K562 (cell line): ENCODE data around the gene CENPP. TPM values are rescaled to one million over a fixed set of nuclear protein-coding genes. Genes with fewer than 3 reads are reported as not detected.

Source experiments
- ATAC-seq: fragments of 200-7000 bp; cut with Tn5 transposase; 3 replicates; pipeline ENCODE4 v1.9.1; 2020; ENCODE audit warnings: moderate library complexity
- BruUV-seq: library from RNA; stranded (reverse); fragments of 400-500 nt; replicated peaks from 2 replicates; lab custom pipeline; 2021; lab: Mats Ljungman, UMichigan
- CTCF ChIA-PET: fragments of 300-600 bp; formaldehyde crosslinking; extraction: SDS; loops from one replicate; lab custom pipeline; 2021; ENCODE audit warnings: low intra/inter-chr PET ratio; lab: Yijun Ruan, JAX
- POLR2A ChIA-PET: fragments of 300-600, 350-650 bp; sonication (Branson Sonifier 250); formaldehyde crosslinking; extraction: SDS; loops from one replicate; lab custom pipeline; 2021; ENCODE audit warnings: antibody characterized with exemption, inconsistent platforms; lab: Yijun Ruan, JAX
- DNase-seq, 4 experiments: peaks; one replicate each; pipeline versions ENCODE4 v3.0.0 to v3.0.0-alpha.2; 2011 to 2018; ENCODE audit warnings: low spot score in 3 of 4, mixed read lengths in 3 of 4; ENCODE audit errors: extremely low read depth in 1 of 4
- FAIRE-seq: peaks from 2 replicates; lab custom pipeline; 2011; peaks lifted over from hg19 to GRCh38; lab: Jason Lieb, UNC
- H2AFZ ChIP-seq: 2 replicates; pipeline ENCODE4 v1.6.0; 2011; ENCODE audit warnings: low read depth, low read length, control low read depth, inconsistent platforms
- H3K27ac ChIP-seq: fragments of 200-600 bp; 3 replicates; pipeline ENCODE4 v1.8.0; 2011; ENCODE audit warnings: low read depth, mild to moderate bottlenecking, control low read depth, inconsistent platforms, low read length, moderate library complexity, mixed read lengths; ENCODE audit errors: extremely low read depth
- H3K27me3 ChIP-seq, 2 experiments: fragments of 300-600 bp in 1 of 2; 2 replicates in 1 of 2; 3 replicates in 1 of 2; pipeline versions ENCODE4 v1.6.0 to v1.8.0; 2011; ENCODE audit warnings: inconsistent platforms in 2 of 2, low read length in 2 of 2, mild to moderate bottlenecking in 1 of 2, mixed read lengths in 1 of 2, moderate library complexity in 1 of 2; ENCODE audit not compliant: control insufficient read depth in 2 of 2, insufficient read depth in 2 of 2
- H3K36me3 ChIP-seq: fragments of 300-600 bp; 3 replicates; pipeline ENCODE4 v1.8.0; 2011; ENCODE audit warnings: mild to moderate bottlenecking, low read length, inconsistent platforms; ENCODE audit not compliant: control insufficient read depth, insufficient read depth
- H3K4me1 ChIP-seq, 2 experiments: fragments of 200-600 bp in 1 of 2; replicated peaks in 1 of 2; 2 replicates in 1 of 2; 3 replicates in 1 of 2; pipeline versions ENCODE4 v1.5.1 to v1.8.0; 2011; ENCODE audit warnings: inconsistent platforms in 2 of 2, low read length in 2 of 2, mild to moderate bottlenecking in 1 of 2, mixed read lengths in 1 of 2, moderate library complexity in 1 of 2; ENCODE audit not compliant: control insufficient read depth in 2 of 2, insufficient read depth in 2 of 2
- H3K4me2 ChIP-seq: 2 replicates; pipeline ENCODE4 v1.6.1; 2011; ENCODE audit warnings: low read length, control low read depth, inconsistent platforms, mixed read lengths; ENCODE audit not compliant: insufficient read depth
- H3K4me3 ChIP-seq: fragments of 200-600 bp; sonication (generic), shearing (Covaris generic); 2 replicates; pipeline ENCODE4 v1.5.1; 2016; ENCODE audit warnings: control low read depth, inconsistent platforms
- H3K79me2 ChIP-seq: fragments of 200-600 bp; 3 replicates; pipeline ENCODE4 v1.8.0; 2011; ENCODE audit warnings: low read length, inconsistent platforms; ENCODE audit not compliant: control insufficient read depth, insufficient read depth
- H3K9ac ChIP-seq, 2 experiments: 2 replicates each; pipeline versions ENCODE4 v1.6.0 to v1.6.1; 2011; ENCODE audit warnings: low read depth in 2 of 2, low read length in 2 of 2, control low read depth in 1 of 2, inconsistent platforms in 1 of 2, mild to moderate bottlenecking in 1 of 2, mixed read lengths in 1 of 2; ENCODE audit not compliant: insufficient read depth in 1 of 2
- H3K9me1 ChIP-seq: one replicate; pipeline ENCODE4 v1.6.0; 2011; ENCODE audit warnings: inconsistent platforms, mild to moderate bottlenecking, low read length, moderate library complexity; ENCODE audit not compliant: control insufficient read depth, insufficient read depth
- H3K9me3 ChIP-seq: replicated peaks from 2 replicates; pipeline ENCODE4 v1.5.1; 2011; ENCODE audit warnings: low read depth, low read length, inconsistent platforms; ENCODE audit not compliant: control insufficient read depth, insufficient read depth
- H4K20me1 ChIP-seq: replicated peaks from 2 replicates; pipeline ENCODE4 v1.6.1; 2011; ENCODE audit warnings: low read length, inconsistent platforms, mixed read lengths; ENCODE audit not compliant: control insufficient read depth, insufficient read depth
- CHD1 ChIP-seq: fragments of 200-600 bp; sonication (generic); IDR thresholded peaks from one replicate; pipeline ENCODE4 v1.6.1; 2012; ENCODE audit warnings: mild to moderate bottlenecking, moderate library complexity, low read length, inconsistent platforms
- FUS ChIP-seq: fragments of 200-400 bp; formaldehyde crosslinking; optimal IDR thresholded peaks from 2 replicates; pipeline ENCODE3; 2017; ENCODE audit warnings: low read depth, low read length
- KHSRP ChIP-seq: fragments of 450-650 bp; IDR thresholded peaks from 2 replicates; pipeline ENCODE4 v1.6.1; 2017
- NONO ChIP-seq, 2 experiments: fragments of 200-400 bp in 1 of 2; fragments of 450-650 bp in 1 of 2; formaldehyde crosslinking in 1 of 2; IDR thresholded peaks; 2 replicates each; pipeline ENCODE4 v1.6.1; 2017; ENCODE audit warnings: low read depth in 2 of 2, mild to moderate bottlenecking in 2 of 2, moderate library complexity in 2 of 2, low read length in 1 of 2
- RBM17 ChIP-seq: fragments of 200-400 bp; formaldehyde crosslinking; IDR thresholded peaks from 2 replicates; pipeline ENCODE4 v1.6.1; 2017; ENCODE audit warnings: low read depth, mild to moderate bottlenecking, low read length, borderline replicate concordance
- RFX5 ChIP-seq: IDR thresholded peaks from 2 replicates; pipeline ENCODE4 v1.6.1; 2011; ENCODE audit warnings: low read depth, mild to moderate bottlenecking, improper control_type of control experiment, low read length
- ZFP30 ChIP-seq: fragments of 250-450 bp; sonication (Bioruptor Pico); IDR thresholded peaks from 2 replicates; pipeline ENCODE4 v1.8.0; 2022; ENCODE audit warnings: moderate library complexity, mild to moderate bottlenecking, inconsistent platforms, borderline replicate concordance
- ZNF644 ChIP-seq: fragments of 200-800 bp; sonication (Bioruptor generic); IDR thresholded peaks from 2 replicates; pipeline ENCODE4 v1.6.1; 2016; ENCODE audit warnings: low read depth, missing genetic modification characterization, missing compliant biosample characterization
- ZNF75A ChIP-seq: fragments of 450-650 bp; formaldehyde crosslinking; IDR thresholded peaks from 2 replicates; pipeline ENCODE4 v1.4.0; 2020; ENCODE audit warnings: mild to moderate bottlenecking
- WGBS: fragments of 100-300 bp; shearing (Covaris generic); methylation state at CpG from one replicate; pipeline ENCODE4 v1.1.6; 2016; ENCODE audit warnings: low coverage, mixed read lengths; ENCODE audit not compliant: insufficient coverage; ENCODE audit errors: missing lambda C conversion rate; 5-methylcytosine and 5-hydroxymethylcytosine counted together
- in situ Hi-C: fragments of 300-500 bp; cut with MboI; formaldehyde crosslinking; loops from 4 replicates; pipeline ENCODE4 v1.15.0; 2018; ENCODE audit warnings: inconsistent platforms, mixed read lengths
- intact Hi-C: fragments of 100-400 bp; cut with micrococcal nuclease; formaldehyde crosslinking; loops from 2 replicates; pipeline ENCODE4 v1.14.2; 2022
- polyA plus RNA-seq, 8 experiments: library from polyadenylated mRNA; depleted of rRNA in 4 of 8; stranded (reverse) in 5 of 8; unstranded in 3 of 8; fragments of >200 nt; fragmentation: Nextera tagmentation in 2 of 8; fragmentation: Illumina TruSeq in 1 of 8; extraction: Ambion mirVana in 2 of 8; extraction: Trizol in 1 of 8; gene quantifications; 2 replicates each; pipeline versions ENCODE4 v1.2.1 to v1.2.3, GENCODE V29; 2011 to 2014; ENCODE audit warnings: inconsistent platforms in 1 of 8, missing spikeins in 1 of 8
- total RNA-seq, 7 experiments: library from RNA; depleted of rRNA in 6 of 7; stranded (reverse); fragments of >200 nt in 6 of 7; fragmentation: Illumina TruSeq in 2 of 7; extraction: Trizol in 2 of 7; gene quantifications; 2 replicates each; pipeline versions ENCODE4 v1.2.1 to v1.2.3, GENCODE V29; 2011 to 2021; ENCODE audit warnings: low replicate concordance in 1 of 7
- TF ChIP-seq, protein P1 (sequence below): fragments of 450-650 bp; IDR thresholded peaks from 2 replicates; pipeline ENCODE4 v1.7.1; 2018; ENCODE audit warnings: mild to moderate bottlenecking, low read depth; ENCODE audit not compliant: partially characterized antibody
- TF ChIP-seq, protein P2 (sequence below): fragments of 450-650 bp; formaldehyde crosslinking; IDR thresholded peaks from 2 replicates; pipeline ENCODE4 v1.4.0; 2020; ENCODE audit warnings: mild to moderate bottlenecking
- TF ChIP-seq, protein P3 (sequence below): fragments of 250-450 bp; sonication (Bioruptor Pico); IDR thresholded peaks from 2 replicates; pipeline ENCODE4 v1.5.0; 2021; ENCODE audit warnings: mild to moderate bottlenecking, moderate library complexity

CENPP gene
- total and polyA plus RNA-seq, 9 of the 15 experiments (the other 6 are each of a cell fraction or from before 2014, with no cell fraction given) = 8.0 to 28.5 (median 17.9) TPM

DNA sequence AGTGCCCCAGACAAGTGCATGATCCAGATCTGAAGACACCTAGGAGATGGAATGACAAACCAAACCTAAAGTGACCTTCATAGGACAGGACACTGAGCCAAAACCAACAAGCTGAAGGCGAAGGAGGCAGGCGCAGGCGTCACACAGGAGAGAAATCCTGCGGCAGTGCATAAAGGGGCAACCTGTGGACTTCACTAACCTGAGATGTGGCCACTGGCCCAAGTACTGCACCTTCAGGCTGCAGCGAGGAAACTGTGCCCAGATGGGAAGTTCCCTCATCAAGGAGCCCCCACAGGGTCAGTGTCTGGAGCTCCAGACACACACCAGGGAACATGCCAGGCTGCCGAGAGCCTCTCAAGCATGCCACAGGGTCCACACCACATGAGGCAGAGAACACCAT, 340.5 kb downstream of the CENPP start (continued):
- TF ChIP-seq, protein P1, sequence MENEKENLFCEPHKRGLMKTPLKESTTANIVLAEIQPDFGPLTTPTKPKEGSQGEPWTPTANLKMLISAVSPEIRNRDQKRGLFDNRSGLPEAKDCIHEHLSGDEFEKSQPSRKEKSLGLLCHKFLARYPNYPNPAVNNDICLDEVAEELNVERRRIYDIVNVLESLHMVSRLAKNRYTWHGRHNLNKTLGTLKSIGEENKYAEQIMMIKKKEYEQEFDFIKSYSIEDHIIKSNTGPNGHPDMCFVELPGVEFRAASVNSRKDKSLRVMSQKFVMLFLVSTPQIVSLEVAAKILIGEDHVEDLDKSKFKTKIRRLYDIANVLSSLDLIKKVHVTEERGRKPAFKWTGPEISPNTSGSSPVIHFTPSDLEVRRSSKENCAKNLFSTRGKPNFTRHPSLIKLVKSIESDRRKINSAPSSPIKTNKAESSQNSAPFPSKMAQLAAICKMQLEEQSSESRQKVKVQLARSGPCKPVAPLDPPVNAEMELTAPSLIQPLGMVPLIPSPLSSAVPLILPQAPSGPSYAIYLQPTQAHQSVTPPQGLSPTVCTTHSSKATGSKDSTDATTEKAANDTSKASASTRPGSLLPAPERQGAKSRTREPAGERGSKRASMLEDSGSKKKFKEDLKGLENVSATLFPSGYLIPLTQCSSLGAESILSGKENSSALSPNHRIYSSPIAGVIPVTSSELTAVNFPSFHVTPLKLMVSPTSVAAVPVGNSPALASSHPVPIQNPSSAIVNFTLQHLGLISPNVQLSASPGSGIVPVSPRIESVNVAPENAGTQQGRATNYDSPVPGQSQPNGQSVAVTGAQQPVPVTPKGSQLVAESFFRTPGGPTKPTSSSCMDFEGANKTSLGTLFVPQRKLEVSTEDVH = no peak
- TF ChIP-seq KHSRP = no peak

DNA sequence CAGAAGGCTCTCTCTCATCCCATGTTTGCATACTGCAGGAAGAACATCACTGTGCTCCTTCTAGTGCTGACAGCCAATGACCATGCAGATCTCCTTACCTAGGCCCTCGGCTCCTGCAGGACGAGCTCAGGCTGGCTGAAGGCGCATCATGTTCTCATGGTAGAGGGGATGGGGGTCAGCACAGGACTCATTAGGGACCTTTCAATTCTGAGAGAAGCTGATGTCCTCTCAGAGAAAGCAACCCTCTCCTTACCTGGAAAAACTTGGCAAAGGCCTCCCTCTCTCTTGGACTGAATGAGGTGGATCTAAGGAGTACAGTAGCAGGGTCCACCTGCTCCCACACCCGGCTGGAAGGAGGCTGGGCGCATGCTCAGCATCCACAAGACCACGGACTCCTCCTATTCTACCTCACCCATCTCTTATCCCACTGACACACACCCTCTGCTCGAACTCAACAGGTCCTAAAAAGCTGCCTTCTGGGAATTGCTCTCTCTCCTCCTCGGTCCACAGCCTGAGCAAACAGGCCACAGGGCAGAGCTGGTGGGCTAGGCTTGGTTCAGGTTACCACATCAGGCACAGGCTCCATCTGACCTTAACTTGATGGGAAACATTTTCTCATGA, 341.3 kb downstream of the CENPP start:
- in situ Hi-C loops = no loop called here
- Histone ChIP-seq H3K4me3 (no peak overlapping the region), H3K9me1 (peaks cover 3% of the 10 kb centered on the region), H3K9me3 (no peaks in the 10 kb centered on the region), H3K9ac (peak overlapping the region in 1 of 2 experiments; percentile 31; a peak in 1 of 4 replicates), H3K4me2 (no peak overlapping the region), H3K79me2 (peaks cover 85% of the 10 kb centered on the region), H2AFZ (no peak overlapping the region), H3K27me3 (no peaks in the 10 kb centered on the region), H4K20me1 (peaks cover 15% of the 10 kb centered on the region), H3K4me1 (peaks cover 11 to 30% of the 10 kb centered on the region in 2 experiments; a peak in 4 of 5 replicates), H3K36me3 (peaks cover 35% of the 10 kb centered on the region), H3K27ac (no peak overlapping the region)
- BruUV-seq = no TSS peak
- ATAC-seq (no peak), FAIRE-seq (no peak), DNase-seq (no peak)
- intact Hi-C loops = no loop called here
- ChIA-PET POLR2A (no interaction called here), CTCF (no interaction called here)
- WGBS = 79% methylated on average over 7 of the region's 8 CpGs
- TF ChIP-seq ZFP30 = no peak
- no peak for TF ChIP-seq FUS
- no peak for TF ChIP-seq RFX5
- TF ChIP-seq CHD1 = no peak
- TF ChIP-seq, protein P2, sequence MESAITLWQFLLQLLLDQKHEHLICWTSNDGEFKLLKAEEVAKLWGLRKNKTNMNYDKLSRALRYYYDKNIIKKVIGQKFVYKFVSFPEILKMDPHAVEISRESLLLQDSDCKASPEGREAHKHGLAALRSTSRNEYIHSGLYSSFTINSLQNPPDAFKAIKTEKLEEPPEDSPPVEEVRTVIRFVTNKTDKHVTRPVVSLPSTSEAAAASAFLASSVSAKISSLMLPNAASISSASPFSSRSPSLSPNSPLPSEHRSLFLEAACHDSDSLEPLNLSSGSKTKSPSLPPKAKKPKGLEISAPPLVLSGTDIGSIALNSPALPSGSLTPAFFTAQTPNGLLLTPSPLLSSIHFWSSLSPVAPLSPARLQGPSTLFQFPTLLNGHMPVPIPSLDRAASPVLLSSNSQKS (CRISPR knock-in tag) = no peak
- no peak for TF ChIP-seq ZNF644 (tag)
- no peak for TF ChIP-seq NONO (IDR thresholded peaks at IDR 0.05; ENCODE audit: low read depth in 2 of 2, low read length in 1 of 2)
- no peak for TF ChIP-seq ZNF75A (CRISPR knock-in tag)
- TF ChIP-seq RBM17 = no peak
- TF ChIP-seq, protein P3, sequence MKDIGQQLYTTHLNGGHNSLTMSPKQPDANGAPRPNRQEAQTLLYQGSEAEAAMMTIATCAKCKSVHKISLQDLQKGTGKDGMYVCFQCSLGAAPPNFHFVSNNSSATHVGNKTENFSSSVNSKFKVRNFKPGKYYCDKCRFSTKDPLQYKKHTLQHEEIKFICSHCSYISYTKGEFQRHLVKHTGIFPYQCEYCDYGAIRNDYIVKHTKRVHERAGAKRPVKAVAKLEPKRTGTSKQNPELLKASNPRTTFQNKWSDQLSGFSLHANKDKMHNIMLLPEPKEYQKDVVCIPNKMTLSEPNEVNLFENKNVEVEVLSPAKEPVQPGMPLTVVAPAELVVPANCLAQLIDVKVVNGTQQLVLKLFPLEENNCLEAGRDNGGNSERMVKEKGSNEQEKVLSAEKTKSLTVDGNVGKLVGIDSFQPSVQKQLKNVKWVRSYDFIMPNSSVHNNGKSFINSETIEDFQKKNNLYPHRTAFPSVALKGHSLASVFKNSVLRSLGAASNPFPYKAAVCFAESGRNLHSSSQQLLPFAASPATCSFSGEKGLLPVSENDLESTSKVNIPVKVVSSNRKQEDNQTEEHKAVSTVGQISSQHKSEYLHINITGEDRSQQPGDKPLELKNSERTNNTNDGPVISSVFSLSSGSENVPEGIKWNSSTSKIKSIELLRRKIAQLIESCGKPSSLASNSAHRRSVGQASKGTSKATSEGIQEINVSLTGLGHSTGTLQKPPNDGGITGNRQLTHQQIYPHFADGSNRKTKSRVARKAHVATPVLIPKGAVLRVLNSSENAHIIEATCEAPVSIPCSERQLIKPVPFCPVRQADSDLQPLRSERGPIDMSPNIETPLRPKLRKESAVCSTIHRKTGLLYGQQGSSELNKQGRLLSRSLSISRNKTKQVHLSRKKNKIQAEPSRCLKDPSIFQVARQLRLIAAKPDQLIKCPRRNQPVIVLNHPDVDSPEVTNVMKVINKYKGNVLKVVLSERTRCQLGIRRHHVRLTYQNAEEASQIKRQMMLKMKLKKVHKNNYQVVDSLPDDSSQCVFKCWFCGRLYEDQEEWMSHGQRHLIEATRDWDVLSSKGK (CRISPR knock-in tag) = no peak
